Pancreas (tissue), 10 donors: ENCODE measurements around the gene CEP97. TPM values are rescaled to one million over a fixed set of nuclear protein-coding genes. Genes with fewer than 3 reads are reported as not detected.
A peak's percentile ranks its signal among the peaks of the same experiment; 100 is the strongest.
"Not testable (repeated sequence)": the region's sequence is repeated elsewhere in the genome, so short reads cannot be mapped to it uniquely, and the experiment has no call there.

ENCODE experiments used
- ATAC-seq, 4 donors: fragments of 200-7000 bp; cut with Tn5 transposase; one replicate each; pipeline versions ENCODE4 v1.8.0 to v1.9.1; 2020; ENCODE audit warnings: mild to moderate bottlenecking in 4 of 4, moderate library complexity in 4 of 4
- DNase-seq, 6 donors: peaks; one replicate each; pipeline ENCODE4 v3.0.0-alpha.2; 2020
- FAIRE-seq: peaks from 2 replicates; lab custom pipeline; 2012; peaks lifted over from hg19 to GRCh38; lab: Jason Lieb, UNC
- H3K27ac ChIP-seq, 4 donors: fragments of 200-600 bp; sonication (generic); 1 replicate in 3 of 4; 2 replicates in 1 of 4; pipeline versions ENCODE4 v1.5.0 to v1.8.0; 2020
- H3K27me3 ChIP-seq, 4 donors: fragments of 200-600 bp; one replicate each; pipeline ENCODE4 v1.8.0; 2021
- H3K36me3 ChIP-seq, 3 donors: fragments of 200-600 bp; sonication (generic) in 1 of 3; one replicate each; pipeline versions ENCODE4 v1.5.0 to v1.8.0; 2020 to 2021
- H3K4me1 ChIP-seq, 3 donors: fragments of 200-600 bp; one replicate each; pipeline ENCODE4 v1.8.0; 2021
- H3K4me3 ChIP-seq, 4 donors: fragments of 200-600 bp; sonication (generic) in 2 of 4; one replicate each; pipeline versions ENCODE4 v1.5.0 to v1.8.0; 2020 to 2021
- H3K9me3 ChIP-seq, 4 donors: fragments of 200-600 bp; one replicate each; pipeline ENCODE4 v1.8.0; 2021
- WGBS, 2 donors: extraction: QIAGEN DNeasy Blood & Tissue Kit; methylation state at CpG; one replicate each; pipeline ENCODE4 v1.1.7; 2013; 5-methylcytosine and 5-hydroxymethylcytosine counted together
- intact Hi-C, 3 donors: fragments of 100-400 bp; cut with DNase I; formaldehyde crosslinking; loops; one replicate each; pipeline versions ENCODE4 v1.11.1 to v1.14.2; 2022
- polyA plus RNA-seq, 2 donors: library from polyadenylated mRNA; stranded (reverse); fragments of 200-250 nt; gene quantifications; one replicate each; pipeline ENCODE4 v1.2.3, GENCODE V29; 2013
- total RNA-seq, 6 donors: library from RNA; stranded (reverse); fragmentation: NEBNext Ultra II Directional in 4 of 6; extraction: Animal tissue kit (Norgen Biotek cat#: 25700) in 4 of 6; gene quantifications; one replicate each; pipeline versions ENCODE4 v1.2.1 to v1.2.4, GENCODE V29; 2021 to 2023
- TF ChIP-seq, protein P1 (sequence below), 4 donors: fragments of 200-600 bp; sonication (generic) in 3 of 4; IDR thresholded peaks; one replicate each; pipeline versions ENCODE4 v1.5.0 to v1.8.0; 2021; ENCODE audit warnings: antibody characterized with exemption in 4 of 4
- donor health status: healthy with polysubstance abuse.
- donor health status: DM: no; HTN: no; CAD: no; lungs with moderate emphysema.
- donor health status: DM: no; HTN: no; CAD: no.
- donor health status: control.
- donor health status: control.
- donor health status: Bipolar disorder and iron deficiency.
- donor health status: DM: yes; HTN: yes; CAD: no.
- donor health status: DM: no; HTN: no; CAD: no.
- donor health status: DM: no; HTN: no; CAD: no.
- donor health status: DM: yes; HTN: yes; CAD: no.

Gene CEP97
- total and polyA plus RNA-seq, 8 donors, result 0.76 to 4.6 (median 2.0) TPM

DNA sequence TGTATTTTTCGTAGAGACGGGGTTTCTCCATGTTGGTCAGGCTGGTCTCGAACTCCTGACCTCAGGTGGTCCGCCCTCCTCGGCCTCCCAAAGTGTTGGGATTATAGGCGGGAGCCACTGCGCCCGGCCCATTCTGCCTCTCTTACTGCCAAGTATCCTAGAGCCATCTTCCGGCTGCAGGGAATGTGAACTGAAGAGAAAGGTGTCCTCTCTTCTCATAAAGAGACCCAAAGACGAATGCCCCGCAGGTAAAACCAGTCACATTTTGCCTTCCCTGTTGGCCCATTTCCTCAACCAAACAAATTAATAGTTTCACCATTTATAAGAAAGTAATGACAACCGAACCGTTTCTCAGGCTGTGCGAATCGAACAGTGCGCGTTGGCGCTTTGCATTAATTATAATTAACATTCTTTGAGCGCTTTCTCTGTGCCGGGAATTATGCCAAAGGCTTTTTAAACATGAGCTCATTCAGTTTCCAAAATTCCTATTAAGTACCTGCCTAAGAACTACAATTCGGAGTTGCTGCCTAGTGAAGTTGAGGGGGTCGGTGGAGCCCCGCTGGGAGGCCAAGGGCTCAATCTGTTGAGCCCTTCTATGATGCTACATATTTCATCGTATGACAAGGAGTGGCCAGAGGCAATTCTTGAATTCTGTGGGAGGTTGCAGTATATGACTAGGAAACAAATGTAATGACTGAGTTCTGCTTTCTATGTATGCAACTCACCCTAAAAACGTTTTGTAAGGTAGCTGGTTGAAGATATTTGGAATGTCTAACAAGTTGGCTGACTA is 37.1 kb upstream of the CEP97 start:
- Histone ChIP-seq H3K4me3 (peak overlapping the region; percentile 50 to 72 (median 54)), H3K4me1 (peaks cover 7 to 24% (median 17%) of the 10 kb centered on the region in 3 donors), H3K36me3 (peaks cover 0 to 10% (median 9%) of the 10 kb centered on the region in 3 donors), H3K27me3 (no peaks in the 10 kb centered on the region), H3K9me3 (no peaks in the 10 kb centered on the region), H3K27ac (peak overlapping the region; percentile 70 to 91 (median 89))
- ATAC-seq (peak in 2 of 4 donors; percentile 1 to 3), DNase-seq (peak in 1 of 6 donors; percentile 45), FAIRE-seq (no peak)
- TF ChIP-seq, protein P1, sequence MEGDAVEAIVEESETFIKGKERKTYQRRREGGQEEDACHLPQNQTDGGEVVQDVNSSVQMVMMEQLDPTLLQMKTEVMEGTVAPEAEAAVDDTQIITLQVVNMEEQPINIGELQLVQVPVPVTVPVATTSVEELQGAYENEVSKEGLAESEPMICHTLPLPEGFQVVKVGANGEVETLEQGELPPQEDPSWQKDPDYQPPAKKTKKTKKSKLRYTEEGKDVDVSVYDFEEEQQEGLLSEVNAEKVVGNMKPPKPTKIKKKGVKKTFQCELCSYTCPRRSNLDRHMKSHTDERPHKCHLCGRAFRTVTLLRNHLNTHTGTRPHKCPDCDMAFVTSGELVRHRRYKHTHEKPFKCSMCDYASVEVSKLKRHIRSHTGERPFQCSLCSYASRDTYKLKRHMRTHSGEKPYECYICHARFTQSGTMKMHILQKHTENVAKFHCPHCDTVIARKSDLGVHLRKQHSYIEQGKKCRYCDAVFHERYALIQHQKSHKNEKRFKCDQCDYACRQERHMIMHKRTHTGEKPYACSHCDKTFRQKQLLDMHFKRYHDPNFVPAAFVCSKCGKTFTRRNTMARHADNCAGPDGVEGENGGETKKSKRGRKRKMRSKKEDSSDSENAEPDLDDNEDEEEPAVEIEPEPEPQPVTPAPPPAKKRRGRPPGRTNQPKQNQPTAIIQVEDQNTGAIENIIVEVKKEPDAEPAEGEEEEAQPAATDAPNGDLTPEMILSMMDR (IDR thresholded peaks at IDR 0.05), result no peak
- intact Hi-C loops, result no loop called here
- 27 to 29% methylated on average over 25 of the region's 25 CpGs for WGBS, 2 donors

DNA sequence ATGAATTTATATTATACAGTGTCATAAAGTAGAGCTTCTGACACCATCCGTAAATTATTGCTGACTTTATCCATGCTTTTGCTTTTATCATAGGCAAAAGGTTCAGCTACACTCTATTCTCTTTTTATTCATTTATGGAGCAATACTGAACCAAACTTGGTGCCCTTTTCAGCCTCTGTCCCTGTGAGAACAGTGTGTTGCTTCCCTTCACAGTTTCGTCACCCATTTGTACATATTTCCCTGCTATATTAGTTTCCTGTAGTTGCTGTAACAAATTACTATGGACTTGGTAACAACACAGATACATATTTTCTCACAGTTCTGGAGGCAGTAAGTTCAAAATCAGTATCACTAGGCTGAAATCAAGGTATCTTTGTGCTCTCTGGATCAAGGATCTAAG is 35.1 kb upstream of the CEP97 start:
- DNase-seq, result no peak
- H3K4me3 ChIP-seq, result no peak overlapping the region
- intact Hi-C loops, result no loop called here
- no peak overlapping the region for H3K27ac ChIP-seq
- FAIRE-seq, result no peak
- peaks cover 2 to 14% (median 6%) of the 10 kb centered on the region in 3 donors for H3K4me1 ChIP-seq
- no peak for ATAC-seq
- 90 to 92% methylated on average over 2 of the region's 2 CpGs for WGBS, 2 donors
- no peaks in the 10 kb centered on the region for H3K9me3 ChIP-seq
- no peaks in the 10 kb centered on the region for H3K27me3 ChIP-seq
- TF ChIP-seq, protein P1 (IDR thresholded peaks at IDR 0.05), result no peak
- H3K36me3 ChIP-seq, result no peaks in the 10 kb centered on the region

DNA sequence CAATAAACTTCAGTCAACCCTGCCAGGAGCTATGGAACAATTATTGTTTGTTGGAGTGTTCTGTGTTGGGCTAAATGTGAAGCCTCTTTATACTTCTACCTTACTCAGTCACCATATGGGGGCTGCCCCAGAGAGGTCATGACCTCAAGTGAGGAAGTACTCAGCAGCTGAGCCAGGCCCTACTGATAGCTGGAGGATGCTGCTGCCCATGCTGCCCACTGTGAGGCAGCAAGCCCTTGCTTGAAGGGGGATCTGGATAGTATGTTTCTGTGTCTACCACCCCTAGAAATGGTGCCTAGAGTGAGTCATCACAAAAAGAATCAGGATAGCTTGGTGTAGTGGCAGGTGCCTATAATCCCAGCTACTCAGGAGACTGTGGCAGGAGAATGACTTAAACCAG is 33.4 kb upstream of the CEP97 start:
- peaks cover 0 to 5% (median 0%) of the 10 kb centered on the region in 3 donors for H3K4me1 ChIP-seq
- H3K36me3 ChIP-seq, result no peaks in the 10 kb centered on the region
- no peak overlapping the region for H3K4me3 ChIP-seq
- ATAC-seq (no peak), DNase-seq (no peak), FAIRE-seq (no peak)
- no peaks in the 10 kb centered on the region for H3K27me3 ChIP-seq
- intact Hi-C loops, result no loop called here
- no peak overlapping the region for H3K27ac ChIP-seq
- H3K9me3 ChIP-seq, result no peaks in the 10 kb centered on the region
- TF ChIP-seq, protein P1 (IDR thresholded peaks at IDR 0.05), result no peak

DNA sequence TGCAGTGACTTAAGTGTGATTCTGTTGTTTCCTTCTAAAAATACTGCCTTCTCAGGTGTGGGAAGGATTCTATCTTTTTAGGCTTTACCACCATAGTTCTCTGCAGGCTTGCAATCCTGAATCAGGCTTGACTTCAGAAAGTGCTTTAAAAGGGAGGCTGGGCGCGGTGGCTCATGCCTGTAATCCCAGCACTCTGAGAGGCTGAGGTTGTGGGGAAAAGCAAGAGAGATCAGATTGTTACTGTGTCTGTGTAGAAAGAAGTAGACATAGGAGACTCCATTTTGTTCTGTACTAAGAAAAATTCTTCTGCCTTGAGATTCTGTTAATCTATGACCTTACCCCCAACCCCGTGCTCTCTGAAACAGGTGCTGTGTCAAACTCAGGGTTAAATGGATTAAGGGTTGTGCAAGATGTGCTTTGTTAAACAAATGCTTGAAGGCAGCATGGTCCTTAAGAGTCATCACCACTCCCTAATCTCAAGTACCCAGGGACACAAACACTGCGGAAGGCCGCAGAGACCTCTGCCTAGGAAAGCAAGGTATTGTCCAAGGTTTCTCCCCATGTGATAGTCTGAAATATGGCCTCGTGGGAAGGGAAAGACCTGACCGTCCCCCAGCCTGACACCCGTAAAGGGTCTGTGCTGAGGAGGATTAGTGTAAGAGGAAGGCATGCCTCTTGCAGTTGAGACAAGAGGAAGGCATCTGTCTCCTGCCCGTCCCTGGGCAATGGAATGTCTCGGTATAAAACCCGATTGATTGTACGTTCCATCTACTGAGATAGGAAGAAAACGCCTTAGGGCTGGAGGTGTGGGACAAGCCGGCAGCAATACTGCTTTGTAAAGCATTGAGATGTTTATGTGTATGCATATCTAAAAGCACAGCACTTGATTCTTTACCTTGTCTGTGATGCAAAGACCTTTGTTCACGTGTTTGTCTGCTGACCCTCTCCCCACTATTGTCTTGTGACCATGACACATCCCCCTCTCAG is 32.4 kb upstream of the CEP97 start:
- H3K27ac ChIP-seq, H3K9me3 ChIP-seq, H3K4me3 ChIP-seq, intact Hi-C loops, DNase-seq, FAIRE-seq, ATAC-seq, H3K36me3 ChIP-seq, H3K4me1 ChIP-seq, H3K27me3 ChIP-seq: not testable (repeated sequence)
- WGBS, 2 donors, result 74 to 75% methylated on average over 12 to 14 of the region's 15 CpGs

DNA sequence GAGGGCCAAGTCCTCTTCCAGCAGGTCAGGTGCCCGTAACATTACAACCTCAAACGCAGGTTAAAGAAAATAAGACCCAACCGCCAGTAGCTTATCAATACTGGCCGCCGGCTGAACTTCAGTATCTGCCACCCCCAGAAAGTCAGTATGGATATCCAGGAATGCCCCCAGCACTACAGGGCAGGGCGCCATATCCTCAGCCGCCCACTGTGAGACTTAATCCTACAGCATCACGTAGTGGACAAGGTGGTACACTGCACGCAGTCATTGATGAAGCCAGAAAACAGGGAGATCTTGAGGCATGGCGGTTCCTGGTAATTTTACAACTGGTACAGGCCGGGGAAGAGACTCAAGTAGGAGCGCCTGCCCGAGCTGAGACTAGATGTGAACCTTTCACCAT is 30.9 kb upstream of the CEP97 start:
- H3K27ac ChIP-seq, H3K4me3 ChIP-seq, FAIRE-seq, DNase-seq, H3K9me3 ChIP-seq, H3K36me3 ChIP-seq, H3K27me3 ChIP-seq, intact Hi-C loops, H3K4me1 ChIP-seq: not testable (repeated sequence)
- ATAC-seq, result peak in 3 of 4 donors; percentile 74 to 76 (median 76)
- WGBS, 2 donors, result 75 to 79% methylated on average over 12 to 13 of the region's 13 CpGs
- TF ChIP-seq, protein P1 (IDR thresholded peaks at IDR 0.05), result peak in 2 of 4 donors; percentile 11 to 17

DNA sequence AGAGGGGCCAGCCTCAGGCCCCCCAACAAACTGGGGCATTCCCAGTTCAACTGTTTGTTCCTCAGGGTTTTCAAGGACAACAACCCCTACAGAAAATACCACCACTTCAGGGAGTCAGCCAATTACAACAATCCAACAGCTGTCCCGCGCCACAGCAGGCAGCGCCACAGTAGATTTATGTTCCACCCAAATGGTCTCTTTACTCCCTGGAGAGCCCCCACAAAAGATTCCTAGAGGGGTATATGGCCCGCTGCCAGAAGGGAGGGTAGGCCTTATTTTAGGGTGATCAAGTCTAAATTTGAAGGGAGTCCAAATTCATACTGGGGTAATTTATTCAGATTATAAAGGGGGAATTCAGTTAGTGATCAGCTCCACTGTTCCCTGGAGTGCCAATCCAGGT is 29.6 kb upstream of the CEP97 start:
- 83 to 87% methylated on average over 4 of the region's 4 CpGs for WGBS, 2 donors
- intact Hi-C loops, result not testable (repeated sequence)

More for the DNA sequence above, 29.6 kb upstream of the CEP97 start:
- not testable (repeated sequence) for FAIRE-seq, H3K27me3 ChIP-seq, H3K4me3 ChIP-seq, DNase-seq, H3K36me3 ChIP-seq, H3K4me1 ChIP-seq, H3K9me3 ChIP-seq, H3K27ac ChIP-seq, ATAC-seq
